GM12874 (cell line): ENCODE results near the gene CCDC30.

Source experiments
- TF ChIP-seq, protein P1 (sequence below): IDR thresholded peaks from 2 replicates; pipeline ENCODE4 v1.5.1; 2011; ENCODE audit warnings: low read depth, mild to moderate bottlenecking, control low read depth, low read length, moderate library complexity; ENCODE audit not compliant: insufficient read depth

The CCDC30 gene

DNA sequence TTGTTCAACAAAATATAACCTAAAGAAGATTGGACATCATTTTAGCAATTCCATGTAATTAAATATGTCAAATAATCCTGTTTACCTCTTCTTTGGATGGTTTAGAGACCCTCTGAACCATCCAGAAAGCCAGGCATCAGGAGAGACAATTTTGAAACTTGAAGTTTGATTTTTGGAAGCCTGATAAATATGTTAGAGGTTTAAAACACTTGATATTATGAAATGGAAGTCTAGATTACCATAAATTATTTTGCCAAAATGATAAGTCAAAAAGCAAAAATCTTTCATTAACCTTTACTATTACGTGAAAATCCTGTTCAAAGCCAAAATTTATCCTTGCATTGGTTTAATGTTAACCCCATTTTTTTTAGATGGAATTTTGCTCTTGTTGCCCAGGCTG, 43.5 kb downstream of the CCDC30 start:
- TF ChIP-seq, protein P1, sequence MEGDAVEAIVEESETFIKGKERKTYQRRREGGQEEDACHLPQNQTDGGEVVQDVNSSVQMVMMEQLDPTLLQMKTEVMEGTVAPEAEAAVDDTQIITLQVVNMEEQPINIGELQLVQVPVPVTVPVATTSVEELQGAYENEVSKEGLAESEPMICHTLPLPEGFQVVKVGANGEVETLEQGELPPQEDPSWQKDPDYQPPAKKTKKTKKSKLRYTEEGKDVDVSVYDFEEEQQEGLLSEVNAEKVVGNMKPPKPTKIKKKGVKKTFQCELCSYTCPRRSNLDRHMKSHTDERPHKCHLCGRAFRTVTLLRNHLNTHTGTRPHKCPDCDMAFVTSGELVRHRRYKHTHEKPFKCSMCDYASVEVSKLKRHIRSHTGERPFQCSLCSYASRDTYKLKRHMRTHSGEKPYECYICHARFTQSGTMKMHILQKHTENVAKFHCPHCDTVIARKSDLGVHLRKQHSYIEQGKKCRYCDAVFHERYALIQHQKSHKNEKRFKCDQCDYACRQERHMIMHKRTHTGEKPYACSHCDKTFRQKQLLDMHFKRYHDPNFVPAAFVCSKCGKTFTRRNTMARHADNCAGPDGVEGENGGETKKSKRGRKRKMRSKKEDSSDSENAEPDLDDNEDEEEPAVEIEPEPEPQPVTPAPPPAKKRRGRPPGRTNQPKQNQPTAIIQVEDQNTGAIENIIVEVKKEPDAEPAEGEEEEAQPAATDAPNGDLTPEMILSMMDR = no peak

DNA sequence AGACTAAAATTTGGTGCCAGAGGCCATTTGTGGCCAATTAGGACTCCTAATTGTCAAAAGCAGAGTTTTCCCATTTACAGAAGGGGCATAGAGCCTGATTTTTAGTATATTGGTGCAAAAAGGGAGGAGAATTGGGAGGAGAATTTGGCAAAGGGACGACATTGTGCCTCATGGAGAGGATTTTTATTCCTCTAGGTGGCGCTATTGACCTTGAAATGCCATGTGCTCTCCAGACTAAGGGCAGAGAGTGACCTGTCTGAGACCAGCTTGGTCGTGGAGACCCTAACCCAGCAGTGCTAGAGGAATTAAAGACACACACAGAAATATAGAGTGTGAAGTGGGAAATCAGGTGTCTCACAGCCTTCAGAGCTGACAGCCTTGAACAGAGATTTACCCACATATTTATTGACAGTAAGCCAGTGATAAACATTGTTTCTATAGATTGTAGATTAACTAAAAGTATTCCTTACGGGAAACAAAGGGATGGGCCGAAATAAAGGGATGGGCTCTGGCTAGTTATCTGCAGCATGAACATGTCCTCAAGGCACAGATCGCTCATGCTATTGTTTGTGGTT, 48.6 kb downstream of the CCDC30 start:
- TF ChIP-seq, protein P1 = peak; percentile 22; the same call in 1 of the 2 replicates

DNA sequence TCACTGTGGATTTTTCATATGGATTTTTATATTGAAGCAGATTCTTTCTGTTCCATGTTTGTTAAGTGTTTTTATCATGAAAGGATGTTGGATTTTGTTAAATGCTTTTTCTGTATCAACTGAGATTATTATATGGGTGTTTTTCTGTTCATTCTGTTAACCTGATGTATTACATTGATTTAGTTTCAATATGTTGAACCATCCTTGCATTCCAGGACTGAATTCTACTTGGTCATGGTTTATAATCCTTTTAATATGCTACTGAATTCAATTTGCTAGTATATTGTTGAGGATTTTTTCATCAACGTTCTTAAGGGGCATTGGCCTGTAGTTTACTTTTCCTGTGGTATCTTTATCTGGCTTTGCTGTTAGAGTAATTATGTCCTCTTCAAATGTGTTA, 55.8 kb downstream of the CCDC30 start:
- TF ChIP-seq, protein P1 = no peak

DNA sequence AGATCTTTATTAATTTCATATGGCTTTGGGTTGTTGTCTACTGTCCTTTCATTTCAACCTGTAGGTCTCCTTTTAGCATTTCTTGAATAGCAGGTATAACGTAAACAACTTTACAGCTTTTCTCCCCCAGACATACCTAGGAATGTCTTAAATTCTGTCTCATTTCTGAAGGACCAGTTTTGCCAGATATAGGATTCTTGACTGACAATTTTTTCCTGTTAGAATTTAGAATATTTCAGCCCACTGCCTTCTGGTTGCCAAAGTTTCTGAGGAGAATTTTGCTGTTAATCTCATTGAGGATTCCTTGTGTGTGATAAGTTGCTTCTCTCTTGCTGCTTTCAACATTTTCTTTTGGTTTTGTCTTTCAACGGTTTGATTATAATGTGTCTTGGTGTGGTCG, 60.1 kb downstream of the CCDC30 start:
- TF ChIP-seq, protein P1 = no peak

GRCh38 chr1:42524330-42524729, 61.2 kb downstream of the CCDC30 start:
- TF ChIP-seq, protein P1 = no peak

GRCh38 chr1:42529724-42530181, 66.7 kb downstream of the CCDC30 start:
- TF ChIP-seq, protein P1 = no peak

GRCh38 chr1:42531043-42531442, 68.0 kb downstream of the CCDC30 start:
- TF ChIP-seq, protein P1 = no peak
